HCT116 (cell line): ENCODE results near the gene KRTAP10-9. TPM values are rescaled to one million over a fixed set of nuclear protein-coding genes. Genes with fewer than 3 reads are reported as not detected.

Experiments used
- ATAC-seq: fragments of 200-7000 bp; cut with Tn5 transposase; 2 replicates; pipeline ENCODE4 v1.9.1; 2020; ENCODE audit warnings: mild to moderate bottlenecking, moderate library complexity
- BruUV-seq: library from RNA; stranded (reverse); fragments of 400-500 nt; replicated peaks from 2 replicates; lab custom pipeline; 2021; lab: Mats Ljungman, UMichigan
- CTCF ChIA-PET: fragments of 300-600 bp; sonication (Branson Sonifier 250); formaldehyde crosslinking; loops from one replicate; lab custom pipeline; 2021; ENCODE audit warnings: antibody characterized with exemption; lab: Charles Lee
- POLR2A ChIA-PET: fragments of 300-600, 350-600 bp; sonication (Branson Sonifier 250); formaldehyde crosslinking; loops from one replicate; lab custom pipeline; 2021; ENCODE audit warnings: antibody characterized with exemption; lab: Charles Lee
- RAD21 ChIA-PET, 2 experiments: fragments of 300-600 bp; sonication (Branson Sonifier 250); formaldehyde crosslinking; loops; one replicate each; lab custom pipeline; 2023; ENCODE audit warnings: low total read pairs in 2 of 2; ENCODE audit not compliant: uncharacterized antibody in 2 of 2, unreplicated experiment in 2 of 2, low non-redundant PET in 1 of 2; lab: Charles Lee
- DNase-seq: peaks from one replicate; pipeline ENCODE4 v3.0.0-alpha.2; 2010; ENCODE audit warnings: low read depth, low spot score
- H2AFZ ChIP-seq: fragments of 200-600 bp; shearing (Covaris generic), sonication (generic); 2 replicates; pipeline ENCODE4 v1.6.1; 2017; ENCODE audit warnings: low read depth, mixed run types, mixed read lengths, antibody characterized with exemption, low read length; ENCODE audit not compliant: poor library complexity, severe bottlenecking
- H3K27ac ChIP-seq: 2 replicates; pipeline ENCODE4 v1.5.1; 2012; ENCODE audit warnings: low read depth, low read length
- H3K27me3 ChIP-seq: fragments of 200-600 bp; sonication (generic); 2 replicates; pipeline ENCODE4 v1.6.1; 2016; ENCODE audit warnings: mixed run types, low read length, mixed read lengths; ENCODE audit not compliant: insufficient read depth
- H3K36me3 ChIP-seq, 2 experiments: fragments of 200-500 bp in 1 of 2; fragments of 200-600 bp in 1 of 2; sonication (Bioruptor generic) in 1 of 2; sonication (generic) in 1 of 2; 2 replicates each; pipeline versions ENCODE4 v1.5.1 to v1.6.1; 2014 to 2016; ENCODE audit warnings: low read length in 2 of 2, inconsistent platforms in 1 of 2, mixed read lengths in 1 of 2, mixed run types in 1 of 2; ENCODE audit not compliant: insufficient read depth in 2 of 2, control insufficient read depth in 1 of 2
- H3K4me1 ChIP-seq, 2 experiments: fragments of 200-600 bp in 1 of 2; sonication (generic) in 1 of 2; 2 replicates each; pipeline versions ENCODE4 v1.5.1 to v1.6.1; 2012 to 2017; ENCODE audit warnings: low read length in 2 of 2, inconsistent platforms in 1 of 2, mild to moderate bottlenecking in 1 of 2, mixed read lengths in 1 of 2, mixed run types in 1 of 2, moderate library complexity in 1 of 2; ENCODE audit not compliant: insufficient read depth in 2 of 2, control insufficient read depth in 1 of 2
- H3K4me2 ChIP-seq: fragments of 200-600 bp; sonication (generic); 2 replicates; pipeline ENCODE4 v1.6.1; 2017; ENCODE audit warnings: mixed run types, low read length, mixed read lengths
- H3K4me3 ChIP-seq, 2 experiments: fragments of 200-600 bp in 1 of 2; sonication (generic) in 1 of 2; replicated peaks in 1 of 2; 2 replicates each; pipeline ENCODE4 v1.5.1; 2011 to 2016; ENCODE audit warnings: low read length in 2 of 2, control low read depth in 1 of 2, low read depth in 1 of 2, mild to moderate bottlenecking in 1 of 2, mixed read lengths in 1 of 2, mixed run types in 1 of 2
- H3K79me2 ChIP-seq: fragments of 200-600 bp; sonication (generic); 2 replicates; pipeline ENCODE4 v1.6.1; 2017; ENCODE audit warnings: mild to moderate bottlenecking, mixed run types, low read length, moderate library complexity, mixed read lengths; ENCODE audit not compliant: insufficient read depth
- H3K9ac ChIP-seq: fragments of 200-600 bp; sonication (generic); 2 replicates; pipeline ENCODE4 v1.6.1; 2016; ENCODE audit warnings: low read length, mixed read lengths
- H3K9me2 ChIP-seq: fragments of 200-600 bp; sonication (generic), shearing (Covaris generic); 2 replicates; pipeline ENCODE4 v1.6.1; 2017; ENCODE audit warnings: mixed run types, mild to moderate bottlenecking, moderate library complexity; ENCODE audit not compliant: insufficient read depth
- H3K9me3 ChIP-seq, 2 experiments: fragments of 200-500 bp in 1 of 2; fragments of 200-600 bp in 1 of 2; sonication (Bioruptor generic) in 1 of 2; sonication (generic) in 1 of 2; 2 replicates each; pipeline ENCODE4 v1.6.1; 2014 to 2017; ENCODE audit warnings: low read length in 2 of 2, mixed read lengths in 2 of 2, inconsistent platforms in 1 of 2, low read depth in 1 of 2, mild to moderate bottlenecking in 1 of 2, mixed run types in 1 of 2, moderate library complexity in 1 of 2; ENCODE audit not compliant: control insufficient read depth in 1 of 2, insufficient read depth in 1 of 2
- H4K20me1 ChIP-seq: fragments of 200-600 bp; sonication (generic), shearing (Covaris generic); 2 replicates; pipeline ENCODE4 v1.6.1; 2017; ENCODE audit warnings: mixed run types, mild to moderate bottlenecking, moderate library complexity; ENCODE audit not compliant: insufficient read depth
- ELF1 ChIP-seq: IDR thresholded peaks from 2 replicates; pipeline ENCODE4 v1.6.1; 2012; ENCODE audit warnings: low read depth, borderline replicate concordance
- EZH2 ChIP-seq: fragments of 200-600 bp; sonication (generic); IDR thresholded peaks from 2 replicates; pipeline ENCODE4 v1.6.1; 2017; ENCODE audit warnings: antibody characterized with exemption, mixed run types
- EZH2phosphoT487 ChIP-seq: fragments of 200-600 bp; IDR thresholded peaks from 2 replicates; pipeline ENCODE4 v1.6.1; 2018; ENCODE audit warnings: antibody characterized with exemption, borderline replicate concordance
- JUND ChIP-seq: IDR thresholded peaks from 2 replicates; pipeline ENCODE4 v1.6.1; 2012
- POLR2A ChIP-seq: IDR thresholded peaks from 2 replicates; pipeline ENCODE4 v1.7.0; 2011; ENCODE audit warnings: borderline replicate concordance; ENCODE audit not compliant: insufficient read depth, insufficient read length; ENCODE audit errors: extremely low read depth
- RAD21 ChIP-seq: IDR thresholded peaks from 2 replicates; pipeline ENCODE4 v1.6.1; 2012; ENCODE audit warnings: low read depth, mild to moderate bottlenecking
- SP1 ChIP-seq: IDR thresholded peaks from 2 replicates; pipeline ENCODE4 v1.6.1; 2012; ENCODE audit warnings: low read depth
- SRF ChIP-seq: IDR thresholded peaks from 2 replicates; pipeline ENCODE4 v1.6.1; 2012; ENCODE audit warnings: low read depth
- YY1 ChIP-seq: IDR thresholded peaks from 2 replicates; pipeline ENCODE4 v1.6.1; 2011; ENCODE audit warnings: low read length, low read depth, moderate library complexity, mild to moderate bottlenecking; ENCODE audit not compliant: insufficient replicate concordance; ENCODE audit errors: extremely low read depth
- ZFX ChIP-seq: fragments of 450-650 bp; IDR thresholded peaks from 2 replicates; pipeline ENCODE4 v1.6.1; 2017
- ZNF274 ChIP-seq: fragments of 200-500 bp; sonication (Bioruptor generic); IDR thresholded peaks from 2 replicates; pipeline ENCODE4 v1.6.1; 2014; ENCODE audit warnings: mild to moderate bottlenecking, low read depth, low read length, inconsistent platforms
- intact Hi-C: fragments of 100-400 bp; cut with micrococcal nuclease; formaldehyde crosslinking; loops from 2 replicates; pipeline ENCODE4 v1.10.0; 2022
- total RNA-seq: library from RNA; stranded (reverse); gene quantifications from one replicate; pipeline ENCODE4 v1.2.1, GENCODE V29; 2021; ENCODE audit not compliant: unreplicated experiment
- TF ChIP-seq, protein P1 (sequence below): IDR thresholded peaks from 2 replicates; pipeline ENCODE4 v1.6.1; 2012; ENCODE audit warnings: low read depth

The KRTAP10-9 gene
- total RNA-seq, 1 experiment from 2014 or later, result not detected

GRCh38 chr21:44628707-44629391 lies 2.0 kb downstream of the KRTAP10-9 start (continued):
- TF ChIP-seq SP1, result no peak
- TF ChIP-seq RAD21, result no peak
- TF ChIP-seq YY1, result no peak
- TF ChIP-seq ZNF274, result no peak

- H3K4me2 ChIP-seq, result no peak overlapping the region
- no peak overlapping the region for H3K4me3 ChIP-seq
- ChIA-PET RAD21 (no interaction called here), POLR2A (no interaction called here), CTCF (no interaction called here)
- DNase-seq, result no peak
- no peak overlapping the region for H2AFZ ChIP-seq
- no peaks in the 10 kb centered on the region for H3K79me2 ChIP-seq
- H3K27ac ChIP-seq, result no peak overlapping the region
- no peaks in the 10 kb centered on the region for H3K36me3 ChIP-seq
- H3K27me3 ChIP-seq, result no peaks in the 10 kb centered on the region
- H3K9ac ChIP-seq, result no peak overlapping the region
- no peaks in the 10 kb centered on the region for H4K20me1 ChIP-seq
- ATAC-seq, result no peak
- TF ChIP-seq, protein P1, sequence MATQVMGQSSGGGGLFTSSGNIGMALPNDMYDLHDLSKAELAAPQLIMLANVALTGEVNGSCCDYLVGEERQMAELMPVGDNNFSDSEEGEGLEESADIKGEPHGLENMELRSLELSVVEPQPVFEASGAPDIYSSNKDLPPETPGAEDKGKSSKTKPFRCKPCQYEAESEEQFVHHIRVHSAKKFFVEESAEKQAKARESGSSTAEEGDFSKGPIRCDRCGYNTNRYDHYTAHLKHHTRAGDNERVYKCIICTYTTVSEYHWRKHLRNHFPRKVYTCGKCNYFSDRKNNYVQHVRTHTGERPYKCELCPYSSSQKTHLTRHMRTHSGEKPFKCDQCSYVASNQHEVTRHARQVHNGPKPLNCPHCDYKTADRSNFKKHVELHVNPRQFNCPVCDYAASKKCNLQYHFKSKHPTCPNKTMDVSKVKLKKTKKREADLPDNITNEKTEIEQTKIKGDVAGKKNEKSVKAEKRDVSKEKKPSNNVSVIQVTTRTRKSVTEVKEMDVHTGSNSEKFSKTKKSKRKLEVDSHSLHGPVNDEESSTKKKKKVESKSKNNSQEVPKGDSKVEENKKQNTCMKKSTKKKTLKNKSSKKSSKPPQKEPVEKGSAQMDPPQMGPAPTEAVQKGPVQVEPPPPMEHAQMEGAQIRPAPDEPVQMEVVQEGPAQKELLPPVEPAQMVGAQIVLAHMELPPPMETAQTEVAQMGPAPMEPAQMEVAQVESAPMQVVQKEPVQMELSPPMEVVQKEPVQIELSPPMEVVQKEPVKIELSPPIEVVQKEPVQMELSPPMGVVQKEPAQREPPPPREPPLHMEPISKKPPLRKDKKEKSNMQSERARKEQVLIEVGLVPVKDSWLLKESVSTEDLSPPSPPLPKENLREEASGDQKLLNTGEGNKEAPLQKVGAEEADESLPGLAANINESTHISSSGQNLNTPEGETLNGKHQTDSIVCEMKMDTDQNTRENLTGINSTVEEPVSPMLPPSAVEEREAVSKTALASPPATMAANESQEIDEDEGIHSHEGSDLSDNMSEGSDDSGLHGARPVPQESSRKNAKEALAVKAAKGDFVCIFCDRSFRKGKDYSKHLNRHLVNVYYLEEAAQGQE, result no peak
- TF ChIP-seq EZH2, result no peak
- no peak for TF ChIP-seq JUND
- no peak for TF ChIP-seq ELF1
- TF ChIP-seq EZH2phosphoT487, result no peak
- TF ChIP-seq ZFX, result no peak
- no peak for TF ChIP-seq POLR2A
- no peak for TF ChIP-seq YY1
- TF ChIP-seq RAD21, result no peak
- no peak for TF ChIP-seq SRF
- peaks cover 0 to 3% of the 10 kb centered on the region in 2 experiments; a peak in 1 of 4 replicates for H3K9me3 ChIP-seq
- intact Hi-C loops, result no loop called here
- H3K9me2 ChIP-seq, result no peaks in the 10 kb centered on the region
- H3K4me1 ChIP-seq, result no peaks in the 10 kb centered on the region
- no TSS peak for BruUV-seq
Measured at GRCh38 chr21:44630440-44630839, 3.5 kb downstream of the KRTAP10-9 start.
